ENCODE data around the gene NCAPG2. TPM values are rescaled to one million over a fixed set of nuclear protein-coding genes. Genes with fewer than 3 reads are reported as not detected.
A peak's percentile ranks its signal among the peaks of the same experiment; 100 is the strongest.
"Not testable (repeated sequence)": the region's sequence is repeated elsewhere in the genome, so short reads cannot be mapped to it uniquely, and the experiment has no call there.

The NCAPG2 gene
- total RNA-seq, 2 donors from 2014 or later = 0.66 to 8.8 TPM

- intact Hi-C loops (cut with DNase I) = no loop called here
Observed at GRCh38 chr7:158707610-158708009, 3.0 kb upstream of the NCAPG2 start.

DNA sequence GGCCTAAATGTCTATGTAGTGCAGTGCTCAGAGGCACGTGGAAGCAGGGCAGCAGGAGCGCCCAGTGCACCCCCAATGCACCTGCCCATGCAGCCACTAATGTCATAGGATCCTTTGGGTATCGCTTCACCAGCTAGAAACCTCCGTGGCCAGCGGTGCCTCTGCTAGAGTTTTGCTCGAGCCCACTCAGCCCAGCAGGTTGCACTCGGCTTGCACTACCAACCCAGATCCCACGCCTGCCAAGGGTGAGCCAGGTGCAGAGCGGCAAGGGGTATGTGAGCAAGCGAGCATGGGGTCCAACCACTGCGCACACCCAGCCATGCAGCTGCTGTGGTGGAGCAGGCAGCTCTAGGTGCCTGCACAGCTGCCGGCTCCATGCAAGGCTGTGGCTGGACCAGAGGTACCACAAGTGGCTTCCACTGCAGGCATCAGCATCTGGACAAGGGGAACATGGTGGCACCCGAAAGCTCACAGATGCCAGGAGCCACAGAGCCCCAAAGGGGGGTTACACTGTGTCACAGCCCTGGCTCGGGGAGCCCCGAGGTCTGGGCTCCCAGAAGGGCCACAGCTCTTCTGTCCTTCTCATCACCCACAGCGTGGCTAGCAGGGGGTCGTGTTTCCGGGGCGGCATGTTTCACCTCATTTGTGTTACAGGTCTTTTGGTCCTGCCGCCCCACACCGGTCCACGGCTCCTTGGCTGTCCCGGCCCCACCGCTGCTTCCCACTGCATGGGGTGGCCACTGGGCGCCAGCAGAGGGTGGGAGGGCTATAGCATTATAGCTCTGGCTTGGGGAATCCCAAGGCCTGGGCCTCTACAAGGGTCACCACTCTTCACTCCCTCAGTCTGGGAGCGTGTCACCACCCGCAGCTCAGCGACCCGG, 2.3 kb upstream of the NCAPG2 start:
- TF ChIP-seq POLR2A (IDR thresholded peaks at IDR 0.05) (no peak), CTCF (IDR thresholded peaks at IDR 0.05) (no peak)
- no peak for ATAC-seq

More at GRCh38 chr7:158707610-158708009, 3.0 kb upstream of the NCAPG2 start:
- H3K36me3 ChIP-seq (replicated peaks in 1 of 2; ENCODE audit: insufficient read depth in 1 of 2, low read depth in 2 of 2) = no peaks in the 10 kb centered on the region
- H3K27ac ChIP-seq = no peak overlapping the region
- no peak overlapping the region for H3K4me3 ChIP-seq
- H3K4me1 ChIP-seq = peaks cover 16% of the 10 kb centered on the region
- 54 to 78% methylated on average over 4 of the region's 4 CpGs for WGBS, 2 donors
- peaks cover 0 to 4% (median 0%) of the 10 kb centered on the region in 3 donors for H3K9me3 ChIP-seq
- H3K27me3 ChIP-seq = no peaks in the 10 kb centered on the region
- DNase-seq (no peak), ATAC-seq (no peak)
- no peak for TF ChIP-seq POLR2A (IDR thresholded peaks at IDR 0.05)
- TF ChIP-seq CTCF (IDR thresholded peaks at IDR 0.05) = no peak

GRCh38 chr7:158706273-158706704, 1.7 kb upstream of the NCAPG2 start:
- H3K9me3 ChIP-seq = peaks cover 0 to 4% (median 0%) of the 10 kb centered on the region in 3 donors
- intact Hi-C loops (cut with DNase I) = no loop called here
- TF ChIP-seq CTCF (IDR thresholded peaks at IDR 0.05) (no peak), POLR2A (IDR thresholded peaks at IDR 0.05) (no peak)
- H3K36me3 ChIP-seq (replicated peaks in 1 of 2; ENCODE audit: insufficient read depth in 1 of 2, low read depth in 2 of 2) = no peaks in the 10 kb centered on the region
- WGBS, 2 donors = 79 to 82% methylated on average over 5 of the region's 5 CpGs
- ATAC-seq = no peak
- H3K4me1 ChIP-seq = peaks cover 16% of the 10 kb centered on the region
- DNase-seq = no peak
- no peak overlapping the region for H3K4me3 ChIP-seq
- H3K27me3 ChIP-seq = no peaks in the 10 kb centered on the region
- H3K27ac ChIP-seq = no peak overlapping the region

More for the DNA sequence above, 2.3 kb upstream of the NCAPG2 start:
- H3K27me3 ChIP-seq = no peaks in the 10 kb centered on the region
- no peak for DNase-seq
- no peak overlapping the region for H3K27ac ChIP-seq
- H3K9me3 ChIP-seq = peaks cover 0 to 4% (median 0%) of the 10 kb centered on the region in 3 donors
- no peak overlapping the region for H3K4me3 ChIP-seq
- WGBS, 2 donors = 97 to 99% methylated on average over 14 to 29 of the region's 29 CpGs
- intact Hi-C loops (cut with DNase I) = no loop called here
- no peaks in the 10 kb centered on the region for H3K36me3 ChIP-seq (replicated peaks in 1 of 2; ENCODE audit: insufficient read depth in 1 of 2, low read depth in 2 of 2)
- peaks cover 16% of the 10 kb centered on the region for H3K4me1 ChIP-seq

- Histone ChIP-seq H3K27me3 (no peaks in the 10 kb centered on the region), H3K36me3 (replicated peaks in 1 of 2; ENCODE audit: insufficient read depth in 1 of 2, low read depth in 2 of 2) (no peaks in the 10 kb centered on the region), H3K4me1 (peaks cover 16% of the 10 kb centered on the region), H3K9me3 (peaks cover 0 to 4% (median 0%) of the 10 kb centered on the region in 3 donors), H3K4me3 (peak overlapping the region; percentile 64 to 68), H3K27ac (peak overlapping the region; percentile 62 to 88 (median 79))
- TF ChIP-seq CTCF (IDR thresholded peaks at IDR 0.05) (no peak), POLR2A (IDR thresholded peaks at IDR 0.05) (peak in 1 of 3 donors; percentile 61)
- ATAC-seq = no peak
- no peak for DNase-seq
- intact Hi-C loops (cut with DNase I) = no loop called here
- WGBS, 2 donors = 1 to 5% methylated on average over 11 to 20 of the region's 22 CpGs
Observed at GRCh38 chr7:158705234-158705850, 738 bp upstream of the NCAPG2 start.

DNA sequence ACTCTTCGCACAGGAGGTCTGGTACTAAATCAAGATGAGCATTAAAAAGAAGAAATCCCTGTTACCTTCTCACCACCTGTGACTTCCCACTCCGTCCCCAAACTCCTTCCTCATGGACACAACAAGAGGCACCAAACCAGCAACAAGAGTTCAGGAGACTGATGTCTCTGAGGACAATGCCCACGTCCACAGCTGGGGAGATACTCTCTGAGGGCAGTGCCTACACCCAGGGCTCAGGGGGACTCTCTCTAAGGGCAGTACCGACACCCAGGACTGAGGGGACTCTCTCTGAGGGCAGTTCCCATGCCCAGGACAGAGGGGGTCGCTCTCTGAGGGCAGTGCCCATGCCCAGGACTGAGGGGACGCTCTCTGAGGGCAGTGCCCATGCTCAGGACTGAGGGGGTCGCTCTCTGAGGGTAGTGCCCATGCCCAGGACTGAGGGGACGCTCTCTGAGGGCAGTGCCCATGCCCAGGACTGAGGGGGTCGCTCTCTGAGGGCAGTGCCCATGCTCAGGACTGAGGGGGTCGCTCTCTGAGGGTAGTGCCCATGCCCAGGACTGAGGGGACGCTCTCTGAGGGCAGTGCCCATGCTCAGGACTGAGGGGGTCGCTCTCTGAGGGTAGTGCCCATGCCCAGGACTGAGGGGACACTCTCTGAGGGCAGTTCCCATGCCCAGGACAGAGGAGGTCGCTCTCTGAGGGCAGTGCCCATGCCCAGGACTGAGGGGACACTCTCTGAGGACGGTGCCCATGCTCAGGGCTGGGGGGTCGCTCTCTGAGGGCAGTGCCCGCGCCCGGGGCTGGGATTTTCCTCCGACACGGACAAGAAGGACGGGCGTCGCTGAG, 703 bp downstream of the NCAPG2 start:
- Histone ChIP-seq H3K4me3 (peak overlapping the region; percentile 50 to 88), H3K4me1 (peaks cover 16% of the 10 kb centered on the region), H3K27ac (peak overlapping the region in 3 of 4 donors; percentile 63 to 88 (median 87))
- intact Hi-C loops (cut with DNase I); ATAC-seq; H3K36me3 ChIP-seq (replicated peaks in 1 of 2; ENCODE audit: insufficient read depth in 1 of 2, low read depth in 2 of 2); H3K27me3 ChIP-seq; H3K9me3 ChIP-seq; DNase-seq: not testable (repeated sequence)
- 11 to 77% methylated on average over 3 to 23 of the region's 23 CpGs for WGBS, 2 donors

Data from body of pancreas (tissue), 4 donors.